ENCODE results near the gene DLG2. TPM values are rescaled to one million over a fixed set of nuclear protein-coding genes. Genes with fewer than 3 reads are reported as not detected.

DLG2 gene
- total RNA-seq, 4 donors from 2014 or later, result 2.9 to 30.2 (median 22.6) TPM

DNA sequence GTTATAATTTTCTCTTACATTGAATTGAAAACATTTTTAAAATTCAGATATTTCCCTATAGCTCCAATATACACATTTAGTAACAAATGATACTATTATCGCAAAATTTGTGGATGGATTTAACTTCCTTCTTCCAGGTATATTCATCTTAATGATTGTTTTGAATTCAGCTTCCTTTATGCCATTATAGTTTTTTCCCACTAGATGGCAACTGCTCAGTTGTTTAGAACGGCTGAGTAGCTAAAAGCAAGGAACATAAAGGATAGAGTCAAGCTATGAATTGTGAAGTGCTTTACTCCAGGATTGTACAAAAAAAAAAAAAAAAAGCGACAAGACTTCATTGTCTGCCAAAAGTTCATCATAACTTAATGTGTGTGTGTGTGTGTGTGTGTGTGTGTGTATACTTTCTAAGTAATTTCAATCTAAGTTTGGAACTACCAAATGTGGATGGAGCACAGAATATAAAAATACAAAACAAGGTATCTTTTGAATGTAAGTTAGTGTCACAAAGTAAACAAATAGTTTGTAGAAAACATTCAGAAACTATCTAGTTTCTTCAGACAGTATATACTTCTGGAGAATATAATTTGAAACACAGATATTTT, 846.4 kb downstream of the DLG2 start:
- no peaks in the 10 kb centered on the region for H3K4me1 ChIP-seq
- H3K36me3 ChIP-seq, result no peaks in the 10 kb centered on the region
- no peak overlapping the region for H3K4me3 ChIP-seq
- DNase-seq, result no peak
- no peaks in the 10 kb centered on the region for H3K9me3 ChIP-seq
- no peaks in the 10 kb centered on the region for H3K27me3 ChIP-seq
- TF ChIP-seq, protein P1, sequence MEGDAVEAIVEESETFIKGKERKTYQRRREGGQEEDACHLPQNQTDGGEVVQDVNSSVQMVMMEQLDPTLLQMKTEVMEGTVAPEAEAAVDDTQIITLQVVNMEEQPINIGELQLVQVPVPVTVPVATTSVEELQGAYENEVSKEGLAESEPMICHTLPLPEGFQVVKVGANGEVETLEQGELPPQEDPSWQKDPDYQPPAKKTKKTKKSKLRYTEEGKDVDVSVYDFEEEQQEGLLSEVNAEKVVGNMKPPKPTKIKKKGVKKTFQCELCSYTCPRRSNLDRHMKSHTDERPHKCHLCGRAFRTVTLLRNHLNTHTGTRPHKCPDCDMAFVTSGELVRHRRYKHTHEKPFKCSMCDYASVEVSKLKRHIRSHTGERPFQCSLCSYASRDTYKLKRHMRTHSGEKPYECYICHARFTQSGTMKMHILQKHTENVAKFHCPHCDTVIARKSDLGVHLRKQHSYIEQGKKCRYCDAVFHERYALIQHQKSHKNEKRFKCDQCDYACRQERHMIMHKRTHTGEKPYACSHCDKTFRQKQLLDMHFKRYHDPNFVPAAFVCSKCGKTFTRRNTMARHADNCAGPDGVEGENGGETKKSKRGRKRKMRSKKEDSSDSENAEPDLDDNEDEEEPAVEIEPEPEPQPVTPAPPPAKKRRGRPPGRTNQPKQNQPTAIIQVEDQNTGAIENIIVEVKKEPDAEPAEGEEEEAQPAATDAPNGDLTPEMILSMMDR (IDR thresholded peaks at IDR 0.05), result peak in 1 of 4 experiments; percentile 15
- no peak for TF ChIP-seq POLR2A (IDR thresholded peaks at IDR 0.05)
- intact Hi-C loops (cut with DNase I; ENCODE audit: low total_unique reads), result no loop called here
- H3K27ac ChIP-seq, result no peak overlapping the region

DNA sequence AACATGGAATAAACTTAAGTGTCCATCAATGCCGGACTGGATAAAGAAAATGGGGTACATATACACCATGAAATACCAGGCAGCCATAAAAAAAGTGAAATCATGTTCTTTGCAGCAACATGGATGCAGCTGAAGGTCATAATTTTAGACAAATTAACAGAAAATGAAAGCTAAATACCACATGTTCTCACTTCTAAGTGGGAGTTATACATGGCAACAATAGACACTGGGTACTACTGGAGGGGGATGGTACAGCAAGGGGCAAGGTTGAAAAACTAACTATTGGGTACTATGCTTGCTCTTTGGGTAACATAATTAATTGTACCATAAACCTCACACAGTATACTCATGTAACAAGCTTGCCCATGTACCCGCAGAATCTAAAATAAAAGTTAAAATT, 851.6 kb downstream of the DLG2 start:
- intact Hi-C loops (cut with DNase I; ENCODE audit: low total_unique reads), result no loop called here

DNA sequence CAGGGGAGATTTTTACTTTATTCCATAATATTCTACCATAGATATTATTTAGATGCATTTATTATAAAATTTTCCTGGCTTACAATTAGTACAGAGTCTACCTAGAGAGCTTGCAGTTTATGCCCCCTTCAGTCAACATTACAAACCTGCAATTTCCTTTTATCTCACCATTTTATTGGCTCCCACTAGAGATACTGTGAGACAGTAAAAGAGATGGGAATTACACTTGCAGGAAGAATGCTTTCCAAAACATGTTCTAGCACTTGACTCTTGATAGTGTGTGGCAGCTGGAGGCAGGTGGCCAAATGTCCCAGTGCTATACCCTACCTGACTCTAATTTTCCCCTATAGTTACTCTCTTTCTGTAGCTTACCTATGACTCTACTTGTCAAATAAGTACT, 863.2 kb downstream of the DLG2 start:
- no peak for TF ChIP-seq POLR2A (IDR thresholded peaks at IDR 0.05)
- TF ChIP-seq, protein P1 (IDR thresholded peaks at IDR 0.05), result no peak

More for the DNA sequence above, 851.6 kb downstream of the DLG2 start:
- TF ChIP-seq, protein P1 (IDR thresholded peaks at IDR 0.05), result no peak
- TF ChIP-seq POLR2A (IDR thresholded peaks at IDR 0.05), result no peak
- Histone ChIP-seq H3K36me3 (no peaks in the 10 kb centered on the region), H3K27me3 (no peaks in the 10 kb centered on the region), H3K4me3 (no peak overlapping the region), H3K9me3 (no peaks in the 10 kb centered on the region), H3K4me1 (no peaks in the 10 kb centered on the region), H3K27ac (no peak overlapping the region)
- DNase-seq, result no peak

DNA sequence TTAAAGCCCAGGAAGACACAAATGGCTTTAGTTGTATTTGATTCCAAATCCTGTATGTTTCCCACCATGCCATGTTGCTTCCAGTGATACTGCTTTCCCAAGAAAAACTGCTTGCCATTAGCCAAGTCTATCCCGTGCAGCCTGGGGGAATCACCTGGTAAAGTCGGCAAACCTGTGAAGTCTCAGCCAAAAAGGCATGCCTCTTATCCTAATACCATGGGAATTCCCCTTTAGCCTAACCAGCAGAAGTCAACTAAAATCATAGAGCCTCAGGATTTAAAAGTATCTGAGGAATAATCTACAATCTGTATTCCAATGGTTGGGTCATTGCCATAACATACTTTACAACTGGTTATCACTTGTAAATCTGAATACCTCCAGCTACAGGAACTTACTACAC, 869.4 kb downstream of the DLG2 start:
- H3K36me3 ChIP-seq, result no peaks in the 10 kb centered on the region
- intact Hi-C loops (cut with DNase I; ENCODE audit: low total_unique reads), result no loop called here
- H3K9me3 ChIP-seq, result no peaks in the 10 kb centered on the region
- no peak for DNase-seq
- TF ChIP-seq, protein P1 (IDR thresholded peaks at IDR 0.05), result no peak
- no peak for TF ChIP-seq POLR2A (IDR thresholded peaks at IDR 0.05)
- H3K27me3 ChIP-seq, result no peaks in the 10 kb centered on the region
- H3K27ac ChIP-seq, result no peak overlapping the region
- no peaks in the 10 kb centered on the region for H3K4me1 ChIP-seq
- no peak overlapping the region for H3K4me3 ChIP-seq

More for the DNA sequence above, 863.2 kb downstream of the DLG2 start:
- Histone ChIP-seq H3K36me3 (no peaks in the 10 kb centered on the region), H3K27me3 (no peaks in the 10 kb centered on the region), H3K4me1 (no peaks in the 10 kb centered on the region), H3K4me3 (no peak overlapping the region), H3K9me3 (peaks cover 0 to 6% of the 10 kb centered on the region in 2 donors), H3K27ac (no peak overlapping the region)
- no peak for DNase-seq
- intact Hi-C loops (cut with DNase I; ENCODE audit: low total_unique reads), result no loop called here

DNA sequence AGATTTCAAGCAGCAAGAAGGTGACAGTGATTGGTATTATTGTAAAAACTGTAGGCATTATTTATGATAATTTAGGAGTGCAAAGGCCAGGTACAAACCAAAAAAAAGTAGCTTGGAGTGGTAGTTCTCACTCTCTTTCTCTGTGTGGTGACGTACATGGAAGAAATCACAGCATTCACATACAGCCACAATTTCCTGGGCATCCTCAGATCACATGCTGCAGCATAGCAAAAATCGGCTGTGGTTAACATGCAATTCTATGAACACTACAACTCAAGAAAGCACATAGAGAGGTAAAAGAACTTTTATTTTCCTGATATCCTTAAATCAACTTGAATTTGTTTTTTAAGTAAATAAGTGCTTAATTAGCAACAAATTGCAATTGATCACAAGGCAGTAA, 875.8 kb downstream of the DLG2 start:
- no peak for DNase-seq
- Histone ChIP-seq H3K27me3 (no peaks in the 10 kb centered on the region), H3K9me3 (no peaks in the 10 kb centered on the region), H3K4me1 (no peaks in the 10 kb centered on the region), H3K4me3 (no peak overlapping the region), H3K27ac (no peak overlapping the region), H3K36me3 (no peaks in the 10 kb centered on the region)
- intact Hi-C loops (cut with DNase I; ENCODE audit: low total_unique reads), result no loop called here
- TF ChIP-seq, protein P1 (IDR thresholded peaks at IDR 0.05), result no peak
- no peak for TF ChIP-seq POLR2A (IDR thresholded peaks at IDR 0.05)

Measured in uterus (tissue), 4 donors.